Psoas muscle (tissue), 8 donors: ENCODE measurements around the gene FALEC. TPM values are rescaled to one million over a fixed set of nuclear protein-coding genes. Genes with fewer than 3 reads are reported as not detected.
A peak's percentile ranks its signal among the peaks of the same experiment; 100 is the strongest.

Experiments
- ATAC-seq, 4 donors: fragments of 200-7000 bp; cut with Tn5 transposase; one replicate each; pipeline ENCODE4 v1.9.1; 2020; ENCODE audit warnings: moderate library complexity in 3 of 4, mild to moderate bottlenecking in 2 of 4
- DNase-seq, 2 donors: peaks; one replicate each; pipeline ENCODE4 v3.0.0-alpha.2; 2020
- H3K27ac ChIP-seq: fragments of 200-600 bp; one replicate; pipeline ENCODE4 v1.8.0; 2022
- H3K27me3 ChIP-seq, 3 donors: fragments of 200-600 bp in 1 of 3; one replicate each; pipeline versions ENCODE4 v1.6.1 to v1.8.0; 2013 to 2022; ENCODE audit warnings: low read length in 2 of 3, mild to moderate bottlenecking in 2 of 3, moderate library complexity in 1 of 3; ENCODE audit not compliant: insufficient read depth in 3 of 3
- H3K36me3 ChIP-seq, 2 donors: fragments of 200-600 bp in 1 of 2; one replicate each; pipeline versions ENCODE4 v1.6.1 to v1.8.0; 2013 to 2022; ENCODE audit warnings: low read depth in 1 of 2, mild to moderate bottlenecking in 1 of 2, moderate library complexity in 1 of 2; ENCODE audit not compliant: insufficient read depth in 1 of 2
- H3K4me1 ChIP-seq: fragments of 200-600 bp; one replicate; pipeline ENCODE4 v1.8.0; 2022
- H3K4me3 ChIP-seq: fragments of 200-600 bp; one replicate; pipeline ENCODE4 v1.8.0; 2022; ENCODE audit warnings: mild to moderate bottlenecking
- H3K9me3 ChIP-seq: fragments of 200-600 bp; one replicate; pipeline ENCODE4 v1.8.0; 2022
- CTCF ChIP-seq: fragments of 200-600 bp; IDR thresholded peaks from one replicate; pipeline ENCODE4 v1.8.0; 2022; ENCODE audit warnings: antibody characterized with exemption
- WGBS, 3 donors: extraction: QIAGEN DNeasy Blood & Tissue Kit; methylation state at CpG; one replicate each; pipeline versions ENCODE4 v1.1.6 to v1.1.7; 2013; 5-methylcytosine and 5-hydroxymethylcytosine counted together
- intact Hi-C, 2 donors: fragments of 100-400 bp; cut with DNase I; formaldehyde crosslinking; loops; one replicate each; pipeline versions ENCODE4 v1.11.0 to v1.14.2; 2022
- polyA plus RNA-seq, 3 donors: library from polyadenylated mRNA; stranded (reverse); fragments of 200-250 nt; gene quantifications; one replicate each; pipeline ENCODE4 v1.2.3, GENCODE V29; 2013
- total RNA-seq, 4 donors: library from RNA; stranded (reverse); fragmentation: NEBNext Ultra II Directional in 2 of 4; extraction: Animal tissue kit (Norgen Biotek cat#: 25700) in 2 of 4; gene quantifications; one replicate each; pipeline versions ENCODE4 v1.2.1 to v1.2.4, GENCODE V29; 2021 to 2023
- donor health status: healthy with polysubstance abuse.
- donor health status: DM: no; HTN: no; CAD: no; lungs with moderate emphysema.
- donor health status: Bipolar disorder and iron deficiency.
- donor health status: healthy.
- donor health status: DM: yes; HTN: yes; CAD: no.
- donor health status: DM: no; HTN: no; CAD: no.
- donor health status: DM: no; HTN: no; CAD: no.
- donor health status: DM: yes; HTN: yes; CAD: no.

Gene FALEC
- total and polyA plus RNA-seq, 7 donors, result 0.38 to 1.2 (median 0.39) TPM; not detected in 4

DNA sequence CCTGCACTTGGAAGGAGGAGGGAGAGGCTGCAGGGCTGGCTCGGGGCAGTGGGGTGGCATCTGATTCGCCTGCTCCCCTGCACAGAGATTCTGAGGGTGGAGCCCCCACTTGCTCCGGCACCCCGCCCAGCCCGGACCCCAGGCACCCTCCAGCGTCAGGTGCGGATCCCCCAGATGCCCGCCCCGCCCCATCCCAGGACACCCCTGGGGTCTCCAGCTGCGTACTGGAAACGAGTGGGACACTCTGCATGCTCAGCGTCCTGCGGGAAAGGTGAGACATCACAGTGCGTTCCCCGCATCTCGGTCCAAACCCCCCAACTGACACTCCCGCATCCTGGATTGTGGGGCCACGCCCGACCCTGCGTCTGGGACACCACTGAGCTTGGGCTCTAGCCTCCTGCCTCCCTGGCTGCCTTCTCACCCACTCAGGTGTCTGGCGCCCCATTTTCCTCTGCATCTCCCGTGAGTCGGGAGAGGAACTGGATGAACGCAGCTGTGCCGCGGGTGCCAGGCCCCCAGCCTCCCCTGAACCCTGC, 41.6 kb downstream of the FALEC start:
- peaks cover 22% of the 10 kb centered on the region for H3K4me1 ChIP-seq
- H3K27me3 ChIP-seq, result no peaks in the 10 kb centered on the region
- DNase-seq, result peak in 1 of 2 donors; percentile 51
- no peak for ATAC-seq
- TF ChIP-seq CTCF, result no peak
- WGBS, 3 donors, result 88 to 89% (median 89%) methylated on average over 17 to 26 of the region's 26 CpGs
- no peak overlapping the region for H3K27ac ChIP-seq
- no peak overlapping the region for H3K4me3 ChIP-seq
- intact Hi-C loops, result loop anchor here in 1 of 2 donors (5.0 kb wide), 1 partner anchor 90 kb away; no protein-coding TSS in a partner anchor
- no peaks in the 10 kb centered on the region for H3K9me3 ChIP-seq
- peaks cover 0 to 27% of the 10 kb centered on the region in 2 donors for H3K36me3 ChIP-seq

DNA sequence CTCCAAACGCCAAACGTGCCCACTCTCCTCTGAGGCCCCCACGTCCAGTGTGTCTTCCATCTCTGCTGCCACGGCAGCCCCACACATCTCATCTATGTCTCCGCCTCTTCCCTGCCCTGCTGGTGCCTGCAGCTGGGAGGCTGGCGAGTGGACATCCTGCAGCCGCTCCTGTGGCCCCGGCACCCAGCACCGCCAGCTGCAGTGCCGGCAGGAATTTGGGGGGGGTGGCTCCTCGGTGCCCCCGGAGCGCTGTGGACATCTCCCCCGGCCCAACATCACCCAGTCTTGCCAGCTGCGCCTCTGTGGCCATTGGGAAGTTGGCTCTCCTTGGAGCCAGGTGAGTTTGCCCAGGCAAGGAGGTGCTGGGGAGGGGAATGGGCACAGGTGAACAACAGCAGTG, 42.3 kb downstream of the FALEC start:
- Histone ChIP-seq H3K27ac (no peak overlapping the region), H3K36me3 (peaks cover 0 to 27% of the 10 kb centered on the region in 2 donors), H3K4me1 (peaks cover 25% of the 10 kb centered on the region), H3K9me3 (no peaks in the 10 kb centered on the region), H3K4me3 (no peak overlapping the region), H3K27me3 (no peaks in the 10 kb centered on the region)
- ATAC-seq (no peak), DNase-seq (peak in 1 of 2 donors; percentile 51)
- WGBS, 3 donors, result 72 to 82% (median 73%) methylated on average over 15 of the region's 15 CpGs
- intact Hi-C loops, result loop anchor here in 1 of 2 donors (5.0 kb wide), 1 partner anchor 91 kb away; no protein-coding TSS in a partner anchor
- no peak for TF ChIP-seq CTCF

DNA sequence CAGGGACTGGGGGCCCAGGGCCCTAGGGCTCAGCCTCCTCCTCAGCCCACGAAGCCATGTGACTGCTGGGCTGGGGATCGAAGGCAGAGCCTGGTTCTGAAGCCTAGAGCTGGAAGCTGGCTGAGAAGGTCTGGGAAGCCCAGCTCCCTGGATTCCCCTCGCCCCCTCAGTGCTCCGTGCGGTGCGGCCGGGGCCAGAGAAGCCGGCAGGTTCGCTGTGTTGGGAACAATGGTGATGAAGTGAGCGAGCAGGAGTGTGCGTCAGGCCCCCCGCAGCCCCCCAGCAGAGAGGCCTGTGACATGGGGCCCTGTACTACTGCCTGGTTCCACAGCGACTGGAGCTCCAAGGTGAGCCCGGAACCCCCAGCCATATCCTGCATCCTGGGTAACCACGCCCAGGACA, 42.8 kb downstream of the FALEC start:
- ATAC-seq (no peak), DNase-seq (peak in 1 of 2 donors; percentile 54)
- WGBS, 3 donors, result 78 to 84% (median 84%) methylated on average over 15 of the region's 15 CpGs
- Histone ChIP-seq H3K4me3 (peak overlapping the region; percentile 18), H3K27me3 (no peaks in the 10 kb centered on the region), H3K36me3 (peaks cover 0 to 27% of the 10 kb centered on the region in 2 donors), H3K27ac (peak overlapping the region; percentile 100), H3K9me3 (no peaks in the 10 kb centered on the region), H3K4me1 (peaks cover 30% of the 10 kb centered on the region)
- no peak for TF ChIP-seq CTCF
- intact Hi-C loops, result loop anchor here in 1 of 2 donors (5.0 kb wide), 1 partner anchor 91 kb away; no protein-coding TSS in a partner anchor

GRCh38 chr1:150558761-150559655, 43.5 kb downstream of the FALEC start:
- H3K4me3 ChIP-seq, result peak overlapping the region; percentile 18
- 56 to 71% (median 67%) methylated on average over 28 of the region's 28 CpGs for WGBS, 3 donors
- H3K9me3 ChIP-seq, result no peaks in the 10 kb centered on the region
- TF ChIP-seq CTCF, result no peak
- peak overlapping the region; percentile 100 for H3K27ac ChIP-seq
- intact Hi-C loops, result loop anchor here in 1 of 2 donors (5.0 kb wide), 1 partner anchor 92 kb away; no protein-coding TSS in a partner anchor
- DNase-seq, result peak; percentile 71 to 79
- no peaks in the 10 kb centered on the region for H3K27me3 ChIP-seq
- ATAC-seq, result no peak
- peaks cover 0 to 27% of the 10 kb centered on the region in 2 donors for H3K36me3 ChIP-seq
- H3K4me1 ChIP-seq, result peaks cover 37% of the 10 kb centered on the region
